HG02571 (cell line): ENCODE results near the gene SLC25A17.
"Not testable (repeated sequence)": the region's sequence is repeated elsewhere in the genome, so short reads cannot be mapped to it uniquely, and the experiment has no call there.

ENCODE experiments used
- ATAC-seq: cut with Tn5 transposase; IDR thresholded peaks from one replicate; pipeline ENCODE4 v1.9.1; 2021; ENCODE audit warnings: mild to moderate bottlenecking, moderate library complexity; ENCODE audit not compliant: unreplicated experiment

The SLC25A17 gene

GRCh38 chr22:40819599-40820140 is 524 bp upstream of the SLC25A17 start:
- no peak for ATAC-seq

- ATAC-seq: no peak
Measured at GRCh38 chr22:40818192-40818746, 877 bp downstream of the SLC25A17 start.

GRCh38 chr22:40817737-40818136 is 1.4 kb downstream of the SLC25A17 start:
- ATAC-seq: no peak

GRCh38 chr22:40813912-40814315 is 5.2 kb downstream of the SLC25A17 start:
- ATAC-seq: no peak

GRCh38 chr22:40808018-40808841 is 10.9 kb downstream of the SLC25A17 start:
- no peak for ATAC-seq

GRCh38 chr22:40806711-40807110 is 12.4 kb downstream of the SLC25A17 start:
- ATAC-seq: no peak

GRCh38 chr22:40805699-40806203 is 13.4 kb downstream of the SLC25A17 start:
- no peak for ATAC-seq

GRCh38 chr22:40805239-40805638 is 13.9 kb downstream of the SLC25A17 start:
- ATAC-seq: no peak

GRCh38 chr22:40803321-40803720 is 15.8 kb downstream of the SLC25A17 start:
- no peak for ATAC-seq

GRCh38 chr22:40799008-40799407 is 20.1 kb downstream of the SLC25A17 start:
- ATAC-seq: no peak

- no peak for ATAC-seq
Measured at GRCh38 chr22:40797427-40797826, 21.7 kb downstream of the SLC25A17 start.

GRCh38 chr22:40792451-40792850 is 26.7 kb downstream of the SLC25A17 start:
- ATAC-seq: no peak

GRCh38 chr22:40791241-40791640 is 27.9 kb downstream of the SLC25A17 start:
- ATAC-seq: no peak

- no peak for ATAC-seq
Measured at GRCh38 chr22:40789131-40789530, 30.0 kb downstream of the SLC25A17 start.

- no peak for ATAC-seq
Measured at GRCh38 chr22:40782521-40782920, 36.6 kb downstream of the SLC25A17 start.

- ATAC-seq: not testable (repeated sequence)
Measured at GRCh38 chr22:40781749-40782148, 37.4 kb downstream of the SLC25A17 start.

GRCh38 chr22:40769761-40770160 is 49.4 kb downstream of the SLC25A17 start:
- no peak for ATAC-seq

GRCh38 chr22:40768206-40768605 is 50.9 kb downstream of the SLC25A17 start:
- ATAC-seq: no peak

- no peak for ATAC-seq
Measured at GRCh38 chr22:40766956-40767355, 52.2 kb downstream of the SLC25A17 start.

- ATAC-seq: no peak
Measured at GRCh38 chr22:40764763-40765441, 54.2 kb downstream of the SLC25A17 start.

GRCh38 chr22:40759294-40759840 is 59.8 kb downstream of the SLC25A17 start:
- no peak for ATAC-seq
